Measurements from ENCODE around the gene SLC9A9. TPM values are rescaled to one million over a fixed set of nuclear protein-coding genes. Genes with fewer than 3 reads are reported as not detected.

The SLC9A9 gene
- total RNA-seq, 2 donors from 2014 or later = 23.6 to 31.0 TPM

DNA sequence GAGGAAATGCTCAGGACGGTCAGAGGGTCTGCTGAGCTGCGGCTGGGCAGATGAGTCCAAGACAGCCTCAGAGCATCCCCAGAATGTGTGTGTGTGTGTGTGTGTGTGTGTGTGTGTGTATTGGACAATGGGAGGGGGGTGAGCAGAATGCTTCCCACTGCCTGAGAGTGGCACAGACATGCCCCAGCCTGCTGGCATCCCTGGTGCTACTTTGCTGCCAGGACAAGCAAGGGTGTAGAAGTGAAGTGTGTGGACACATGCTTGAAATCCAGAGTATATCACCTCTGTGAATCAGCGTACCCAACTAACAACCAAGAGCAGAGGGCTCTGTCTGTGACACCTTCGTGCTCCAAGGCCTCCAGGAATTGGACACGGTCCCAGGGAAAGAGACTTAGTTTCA is 76.3 kb downstream of the SLC9A9 start:
- H3K4me3 ChIP-seq = no peak overlapping the region
- H3K4me1 ChIP-seq (replicated peaks) = no peaks in the 10 kb centered on the region
- no peaks in the 10 kb centered on the region for H3K27me3 ChIP-seq (replicated peaks; ENCODE audit: insufficient read depth)
- no peaks in the 10 kb centered on the region for H3K36me3 ChIP-seq
- 59% methylated on average over 5 of the region's 5 CpGs for WGBS
- DNase-seq (ENCODE audit: low spot score) = no peak
- intact Hi-C loops (cut with DNase I) = no loop called here
- H3K27ac ChIP-seq = no peak overlapping the region
- no peak for TF ChIP-seq POLR2A (IDR thresholded peaks at IDR 0.05)
- TF ChIP-seq, protein P1, sequence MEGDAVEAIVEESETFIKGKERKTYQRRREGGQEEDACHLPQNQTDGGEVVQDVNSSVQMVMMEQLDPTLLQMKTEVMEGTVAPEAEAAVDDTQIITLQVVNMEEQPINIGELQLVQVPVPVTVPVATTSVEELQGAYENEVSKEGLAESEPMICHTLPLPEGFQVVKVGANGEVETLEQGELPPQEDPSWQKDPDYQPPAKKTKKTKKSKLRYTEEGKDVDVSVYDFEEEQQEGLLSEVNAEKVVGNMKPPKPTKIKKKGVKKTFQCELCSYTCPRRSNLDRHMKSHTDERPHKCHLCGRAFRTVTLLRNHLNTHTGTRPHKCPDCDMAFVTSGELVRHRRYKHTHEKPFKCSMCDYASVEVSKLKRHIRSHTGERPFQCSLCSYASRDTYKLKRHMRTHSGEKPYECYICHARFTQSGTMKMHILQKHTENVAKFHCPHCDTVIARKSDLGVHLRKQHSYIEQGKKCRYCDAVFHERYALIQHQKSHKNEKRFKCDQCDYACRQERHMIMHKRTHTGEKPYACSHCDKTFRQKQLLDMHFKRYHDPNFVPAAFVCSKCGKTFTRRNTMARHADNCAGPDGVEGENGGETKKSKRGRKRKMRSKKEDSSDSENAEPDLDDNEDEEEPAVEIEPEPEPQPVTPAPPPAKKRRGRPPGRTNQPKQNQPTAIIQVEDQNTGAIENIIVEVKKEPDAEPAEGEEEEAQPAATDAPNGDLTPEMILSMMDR (IDR thresholded peaks at IDR 0.05) = no peak
- no peak for TF ChIP-seq POLR2AphosphoS5 (IDR thresholded peaks at IDR 0.05)
- H3K9me3 ChIP-seq = no peaks in the 10 kb centered on the region

DNA sequence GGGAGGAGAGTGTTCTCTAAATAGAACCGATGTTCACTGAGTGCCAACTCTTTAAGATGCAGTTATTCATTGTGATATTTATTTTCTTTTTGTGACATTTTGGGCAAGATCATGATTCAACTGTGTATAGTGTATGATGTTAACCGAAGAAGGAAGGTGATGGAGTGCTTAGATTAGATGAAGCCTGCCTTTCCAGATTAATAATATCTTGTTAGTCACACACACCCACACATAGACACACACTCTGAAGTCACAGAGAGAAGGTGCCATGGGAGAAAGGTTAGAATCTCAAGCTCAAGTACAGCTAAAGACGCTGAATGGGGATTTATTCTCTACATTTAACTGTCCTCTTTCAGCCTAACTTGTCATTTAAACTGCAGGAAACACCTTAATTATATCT is 77.0 kb downstream of the SLC9A9 start:
- no peak overlapping the region for H3K27ac ChIP-seq
- no peaks in the 10 kb centered on the region for H3K27me3 ChIP-seq (replicated peaks; ENCODE audit: insufficient read depth)
- H3K4me1 ChIP-seq (replicated peaks) = no peaks in the 10 kb centered on the region
- DNase-seq (ENCODE audit: low spot score) = no peak
- no peaks in the 10 kb centered on the region for H3K36me3 ChIP-seq
- 56% methylated on average over 3 of the region's 3 CpGs for WGBS
- H3K4me3 ChIP-seq = no peak overlapping the region
- TF ChIP-seq POLR2A (IDR thresholded peaks at IDR 0.05) = no peak
- no peak for TF ChIP-seq POLR2AphosphoS5 (IDR thresholded peaks at IDR 0.05)
- TF ChIP-seq, protein P1 (IDR thresholded peaks at IDR 0.05) = no peak
- intact Hi-C loops (cut with DNase I) = no loop called here
- no peaks in the 10 kb centered on the region for H3K9me3 ChIP-seq

DNA sequence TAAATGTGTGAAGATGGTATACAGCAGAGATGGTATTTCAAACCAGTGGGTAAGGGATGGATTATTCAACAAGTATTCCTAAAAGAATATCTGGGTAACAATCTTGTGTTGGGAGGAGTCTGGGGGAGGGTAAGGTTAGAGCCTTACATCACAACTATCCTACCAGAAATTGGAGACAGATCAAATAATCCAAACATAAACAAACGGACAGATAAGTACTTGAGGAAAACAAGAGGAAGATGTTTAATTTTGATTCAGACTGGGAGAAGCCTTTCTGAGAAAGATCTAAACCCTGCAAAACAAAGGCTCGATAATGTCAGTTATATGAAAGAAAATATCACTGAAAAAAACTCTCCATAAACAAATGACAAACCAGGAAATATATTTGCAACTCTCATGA is 77.9 kb downstream of the SLC9A9 start:
- H3K9me3 ChIP-seq = no peaks in the 10 kb centered on the region
- WGBS = 57% methylated on average over 2 of the region's 2 CpGs
- no peak overlapping the region for H3K27ac ChIP-seq
- no peaks in the 10 kb centered on the region for H3K36me3 ChIP-seq
- DNase-seq (ENCODE audit: low spot score) = no peak
- H3K4me1 ChIP-seq (replicated peaks) = no peaks in the 10 kb centered on the region
- intact Hi-C loops (cut with DNase I) = no loop called here
- H3K27me3 ChIP-seq (replicated peaks; ENCODE audit: insufficient read depth) = no peaks in the 10 kb centered on the region
- TF ChIP-seq POLR2AphosphoS5 (IDR thresholded peaks at IDR 0.05) (no peak), POLR2A (IDR thresholded peaks at IDR 0.05) (no peak)
- TF ChIP-seq, protein P1 (IDR thresholded peaks at IDR 0.05) = no peak
- H3K4me3 ChIP-seq = no peak overlapping the region

DNA sequence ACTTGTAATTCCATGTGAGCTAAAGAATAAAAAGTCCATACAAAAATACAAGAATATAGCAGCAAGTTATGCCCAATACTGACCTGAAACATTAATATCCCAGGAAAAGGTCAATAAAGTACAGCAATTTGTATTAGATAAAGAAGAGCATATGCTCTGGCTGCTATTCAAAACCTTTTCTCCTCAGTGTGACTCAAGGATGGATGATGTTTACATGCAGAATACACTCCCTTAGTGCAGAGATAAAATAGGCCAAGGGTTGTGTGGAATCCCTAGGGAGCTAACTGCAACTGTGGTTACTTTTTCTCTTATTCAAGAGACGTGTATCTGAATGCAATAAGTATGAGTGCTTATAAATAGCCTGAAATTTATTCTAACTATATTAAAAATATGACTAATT is 78.7 kb downstream of the SLC9A9 start:
- no peaks in the 10 kb centered on the region for H3K9me3 ChIP-seq
- no peak overlapping the region for H3K27ac ChIP-seq
- TF ChIP-seq, protein P1 (IDR thresholded peaks at IDR 0.05) = no peak
- no peak for TF ChIP-seq POLR2AphosphoS5 (IDR thresholded peaks at IDR 0.05)
- TF ChIP-seq POLR2A (IDR thresholded peaks at IDR 0.05) = no peak
- H3K4me1 ChIP-seq (replicated peaks) = no peaks in the 10 kb centered on the region
- no peak for DNase-seq (ENCODE audit: low spot score)
- WGBS = 70% methylated on average over 1 of the region's 1 CpG
- H3K27me3 ChIP-seq (replicated peaks; ENCODE audit: insufficient read depth) = no peaks in the 10 kb centered on the region
- no peak overlapping the region for H3K4me3 ChIP-seq
- intact Hi-C loops (cut with DNase I) = no loop called here
- no peaks in the 10 kb centered on the region for H3K36me3 ChIP-seq

DNA sequence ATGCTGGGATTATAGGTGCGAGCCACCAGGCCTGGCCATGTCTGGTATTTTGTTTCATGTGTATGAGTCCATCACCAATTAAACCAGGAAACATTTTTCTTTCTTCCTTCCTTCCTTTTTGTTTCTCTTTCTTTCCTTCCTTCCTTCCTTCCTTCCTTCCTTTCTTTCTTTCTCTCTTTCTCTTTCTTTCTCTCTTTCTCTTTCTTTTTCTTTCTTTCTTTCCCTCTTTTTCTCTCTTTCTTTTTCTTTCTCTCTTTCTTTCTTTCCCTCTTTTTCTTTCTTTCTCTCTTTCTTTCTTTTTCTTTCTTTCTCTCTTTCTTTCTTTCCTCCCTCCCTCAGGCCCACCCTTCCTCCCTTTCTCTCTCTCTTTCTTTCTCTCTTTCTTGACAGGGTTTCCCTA is 83.4 kb downstream of the SLC9A9 start:
- WGBS = 97% methylated on average over 1 of the region's 1 CpG
- no peak for TF ChIP-seq POLR2A (IDR thresholded peaks at IDR 0.05)
- TF ChIP-seq, protein P1 (IDR thresholded peaks at IDR 0.05) = no peak
- no peak for TF ChIP-seq POLR2AphosphoS5 (IDR thresholded peaks at IDR 0.05)
- DNase-seq (ENCODE audit: low spot score) = no peak

More for the DNA sequence above, 83.4 kb downstream of the SLC9A9 start:
- no peaks in the 10 kb centered on the region for H3K36me3 ChIP-seq
- no peaks in the 10 kb centered on the region for H3K4me1 ChIP-seq (replicated peaks)
- no peaks in the 10 kb centered on the region for H3K27me3 ChIP-seq (replicated peaks; ENCODE audit: insufficient read depth)
- intact Hi-C loops (cut with DNase I) = no loop called here
- no peak overlapping the region for H3K27ac ChIP-seq
- no peak overlapping the region for H3K4me3 ChIP-seq
- H3K9me3 ChIP-seq = no peaks in the 10 kb centered on the region

Measured in prostate gland (tissue), 2 donors.